ENCODE measurements around the gene CGGBP1.

Gene CGGBP1

DNA sequence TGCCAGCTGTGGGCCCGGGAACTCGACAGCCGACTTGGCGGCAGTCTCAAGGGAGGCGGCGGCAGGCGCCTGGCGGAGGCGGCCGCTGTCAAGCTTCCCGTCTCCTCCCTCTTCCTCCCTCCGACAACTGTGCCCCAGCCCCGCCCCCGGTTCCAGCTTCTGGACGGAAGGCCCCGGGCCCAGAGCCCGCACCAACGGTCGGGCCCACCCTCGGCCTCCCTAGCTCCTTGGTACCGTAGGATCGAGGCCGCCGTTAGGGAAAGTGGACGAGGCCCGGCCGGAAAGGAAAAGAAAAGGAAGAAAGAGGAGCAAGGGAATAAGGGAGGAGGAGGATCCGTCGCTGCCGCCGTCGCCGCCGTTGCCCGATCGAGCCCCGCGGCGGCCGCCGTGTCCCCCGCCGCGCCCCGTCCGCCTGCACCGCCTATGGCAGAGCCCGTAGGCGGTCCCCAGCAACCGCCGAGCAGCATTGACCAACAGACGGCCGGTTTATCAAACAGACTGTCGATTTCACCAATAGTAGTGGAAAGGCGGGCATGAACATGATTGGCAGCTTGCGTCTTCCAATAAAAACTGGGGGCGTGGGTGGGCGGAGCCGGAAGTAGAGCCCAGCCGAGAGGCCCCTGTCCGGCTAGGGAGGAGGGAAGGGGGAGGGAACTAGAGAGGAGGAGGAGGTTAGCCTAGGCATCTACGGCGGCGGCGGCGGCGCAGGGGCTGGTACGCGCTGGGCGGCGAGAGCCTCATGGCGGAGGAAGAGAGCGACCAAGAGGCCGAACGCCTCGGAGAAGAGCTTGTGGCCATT lies at the start of gene CGGBP1, which contains the start of gene ZNF654:
CGGBP1 (minus strand) TSS at position 425 of the 799 bp plus-strand sequence. CDS start 3,029 bp downstream, outside the sequence.
ZNF654 (plus strand) TSS at position 675 of the 799 bp plus-strand sequence; CDS start at position 740, 65 bp downstream.
- peak; percentile 97 for DNase-seq (ENCODE audit: low spot score)

GRCh38 chr3:88105325-88105724 lies 46.5 kb upstream of the CGGBP1 start:
- no peak for DNase-seq (ENCODE audit: low spot score)

DNA sequence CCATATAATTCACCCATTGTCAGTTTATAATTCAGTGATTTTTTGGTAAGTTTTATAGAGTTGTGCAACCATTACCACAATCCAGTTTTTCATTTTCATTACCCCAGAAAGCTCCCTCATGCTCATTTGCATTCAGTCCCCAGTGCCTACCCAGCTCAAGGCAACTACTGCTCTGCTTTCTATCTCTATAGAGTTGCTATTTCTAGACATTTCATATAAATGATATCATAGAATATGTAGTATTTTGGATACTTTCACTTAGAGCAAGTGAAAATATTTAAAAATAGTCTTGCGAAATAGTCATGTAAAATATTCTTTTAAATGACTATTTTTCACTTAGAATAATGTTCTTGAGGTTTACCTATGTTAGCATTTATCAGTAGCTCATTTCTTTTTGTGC lies 42.3 kb upstream of the CGGBP1 start:
- DNase-seq (ENCODE audit: low spot score) = no peak

DNA sequence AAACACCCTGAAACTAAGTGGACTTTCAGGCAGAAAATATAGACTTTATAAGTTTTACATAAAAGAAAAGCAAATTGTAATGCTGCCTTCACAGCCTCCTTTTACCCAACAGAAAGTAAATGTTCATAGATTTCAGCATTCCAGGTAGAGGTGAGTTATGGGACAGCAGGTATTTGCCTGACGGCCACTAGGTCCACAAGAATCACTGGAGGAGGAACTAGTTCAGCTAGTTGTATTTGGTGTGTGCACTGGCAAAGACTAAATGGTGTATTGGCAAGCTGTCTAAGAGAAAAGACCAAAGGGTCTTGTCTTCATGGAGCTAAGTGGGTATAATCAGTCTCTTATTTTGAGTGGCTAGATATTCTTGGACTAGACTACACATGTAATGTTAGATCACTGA lies 34.5 kb upstream of the CGGBP1 start:
- no peak for DNase-seq (ENCODE audit: low spot score)

DNA sequence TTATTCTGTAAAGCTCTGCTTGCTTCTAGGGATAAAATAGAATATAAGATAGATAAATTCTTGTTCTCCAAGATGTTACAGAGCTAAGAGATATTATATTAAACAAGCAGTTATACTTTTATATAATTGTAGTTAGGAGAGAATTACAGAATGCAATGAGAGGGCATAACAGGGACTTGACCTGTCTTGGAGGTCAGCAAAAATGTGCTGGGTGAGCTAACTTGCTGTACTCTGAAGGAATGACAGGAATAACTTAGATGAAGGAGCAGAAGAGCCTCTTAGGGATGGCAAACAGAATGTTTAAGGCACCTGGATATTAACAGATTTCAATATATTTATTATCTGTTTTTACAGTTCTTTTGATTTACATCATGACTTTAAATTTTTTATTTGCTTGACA lies 33.5 kb upstream of the CGGBP1 start:
- DNase-seq (ENCODE audit: low spot score) = no peak

DNA sequence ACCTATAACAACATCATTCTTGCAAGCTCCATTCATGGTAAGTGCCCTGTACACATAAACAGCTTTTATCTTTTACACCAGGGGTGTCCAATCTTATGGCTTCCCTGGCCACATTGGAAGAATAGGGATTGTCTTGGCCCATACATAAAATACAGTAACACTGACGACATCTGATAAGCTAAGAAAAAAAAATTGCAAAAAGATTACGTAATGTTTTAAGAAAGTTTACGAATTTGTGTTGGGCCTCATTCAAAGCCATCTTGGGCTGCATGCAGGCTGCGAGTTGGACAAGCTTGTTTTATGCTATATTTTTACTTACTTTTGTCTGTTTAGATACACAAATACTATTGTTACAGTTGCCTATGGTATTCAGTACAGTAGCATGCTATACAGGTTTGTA lies 31.9 kb upstream of the CGGBP1 start:
- DNase-seq (ENCODE audit: low spot score) = no peak

- DNase-seq (ENCODE audit: low spot score) = no peak
Measured at GRCh38 chr3:88084097-88084501, 25.3 kb upstream of the CGGBP1 start.

GRCh38 chr3:88082854-88083253 lies 24.0 kb upstream of the CGGBP1 start:
- no peak for DNase-seq (ENCODE audit: low spot score)

- DNase-seq (ENCODE audit: low spot score) = no peak
Measured at GRCh38 chr3:88078932-88079331, 20.1 kb upstream of the CGGBP1 start.

GRCh38 chr3:88076712-88077111 lies 17.9 kb upstream of the CGGBP1 start:
- DNase-seq (ENCODE audit: low spot score) = no peak

GRCh38 chr3:88075497-88075896 lies 16.7 kb upstream of the CGGBP1 start:
- no peak for DNase-seq (ENCODE audit: low spot score)

DNA sequence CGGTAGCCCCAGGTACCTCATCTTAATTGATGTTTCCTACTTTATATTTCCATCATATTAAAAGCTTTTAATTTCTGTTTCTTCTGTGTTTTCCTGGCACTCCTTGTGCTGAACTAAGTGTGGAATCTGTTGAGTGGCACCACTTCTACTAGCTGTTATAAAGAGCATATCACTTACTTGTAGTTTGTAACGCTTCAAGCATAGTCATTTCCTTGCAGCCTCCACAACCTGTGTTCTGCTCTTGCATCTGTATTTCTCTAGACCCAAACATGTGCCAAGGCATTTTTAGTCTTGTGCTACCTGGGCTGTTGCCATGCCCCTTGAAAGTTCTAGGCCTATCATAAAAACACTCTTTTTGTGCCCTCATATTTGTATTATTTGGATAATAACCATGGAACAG lies 16.3 kb upstream of the CGGBP1 start:
- no peak for DNase-seq (ENCODE audit: low spot score)

- DNase-seq (ENCODE audit: low spot score) = no peak
Measured at GRCh38 chr3:88061746-88062145, 2.9 kb upstream of the CGGBP1 start.

- peak; percentile 9 for DNase-seq (ENCODE audit: low spot score)
Measured at GRCh38 chr3:88059380-88060170, 770 bp upstream of the CGGBP1 start.

- no peak for DNase-seq (ENCODE audit: low spot score)
Measured at GRCh38 chr3:88058306-88058580, 562 bp downstream of the CGGBP1 start.

DNA sequence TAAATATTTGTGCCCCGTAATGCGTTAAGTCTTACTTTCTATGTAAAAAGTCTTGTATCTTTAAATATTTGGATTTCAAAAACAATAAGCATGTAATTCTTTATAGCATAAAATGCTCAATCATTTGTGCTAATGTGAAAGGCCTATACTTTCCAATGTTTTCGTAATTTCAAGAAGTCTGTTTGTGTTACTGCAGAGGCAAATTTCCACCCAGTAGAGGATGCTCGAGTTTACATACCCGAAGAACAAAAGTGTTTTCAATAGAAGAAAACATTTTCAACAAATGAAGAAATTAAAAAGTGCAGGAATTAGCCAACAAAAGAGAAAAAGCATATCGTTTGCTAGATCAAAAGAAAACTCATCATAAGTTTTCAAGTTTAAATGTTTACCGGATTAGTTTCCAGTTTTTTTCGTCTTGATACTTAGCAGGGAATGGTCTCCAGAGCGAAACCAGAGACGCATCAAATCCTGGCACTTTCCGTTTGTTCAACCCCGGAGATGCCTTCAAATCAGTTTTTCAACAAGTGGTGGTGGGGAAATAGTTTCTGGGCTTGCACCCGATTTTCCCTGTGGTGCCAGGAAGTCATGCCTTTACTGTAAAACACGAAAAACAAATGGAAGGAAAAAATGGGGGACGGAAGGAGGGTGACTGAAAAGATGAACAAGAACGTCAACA lies 1.0 kb downstream of the CGGBP1 start:
- peak; percentile 4 for DNase-seq (ENCODE audit: low spot score)

GRCh38 chr3:88046766-88047165 lies 12.0 kb downstream of the CGGBP1 start:
- DNase-seq (ENCODE audit: low spot score) = no peak

GRCh38 chr3:88044411-88044810 lies 14.4 kb downstream of the CGGBP1 start:
- no peak for DNase-seq (ENCODE audit: low spot score)

GRCh38 chr3:88041005-88041404 lies 17.8 kb downstream of the CGGBP1 start:
- DNase-seq (ENCODE audit: low spot score) = no peak

- DNase-seq (ENCODE audit: low spot score) = no peak
Measured at GRCh38 chr3:88040529-88040928, 18.3 kb downstream of the CGGBP1 start.

DNA sequence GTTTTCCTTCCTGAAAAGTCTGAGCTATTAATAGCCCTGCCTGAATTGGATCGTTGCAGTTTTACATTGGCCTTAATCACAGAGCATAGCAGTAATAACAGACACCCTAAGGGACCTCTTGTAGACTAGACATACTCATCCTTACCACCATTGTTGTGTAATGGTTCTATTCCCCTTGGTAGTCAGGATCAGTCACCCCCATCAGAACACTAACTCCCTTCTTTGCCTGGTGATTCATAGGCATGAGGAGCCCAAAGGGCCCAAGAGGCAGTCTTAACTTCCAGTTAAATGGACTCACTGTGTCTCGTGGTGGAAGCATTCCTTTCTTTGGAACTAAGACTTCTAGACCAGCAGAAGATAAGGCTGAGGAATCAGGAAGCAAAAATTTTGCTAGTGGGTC lies 20.2 kb downstream of the CGGBP1 start:
- DNase-seq (ENCODE audit: low spot score) = peak; percentile 45

DNA sequence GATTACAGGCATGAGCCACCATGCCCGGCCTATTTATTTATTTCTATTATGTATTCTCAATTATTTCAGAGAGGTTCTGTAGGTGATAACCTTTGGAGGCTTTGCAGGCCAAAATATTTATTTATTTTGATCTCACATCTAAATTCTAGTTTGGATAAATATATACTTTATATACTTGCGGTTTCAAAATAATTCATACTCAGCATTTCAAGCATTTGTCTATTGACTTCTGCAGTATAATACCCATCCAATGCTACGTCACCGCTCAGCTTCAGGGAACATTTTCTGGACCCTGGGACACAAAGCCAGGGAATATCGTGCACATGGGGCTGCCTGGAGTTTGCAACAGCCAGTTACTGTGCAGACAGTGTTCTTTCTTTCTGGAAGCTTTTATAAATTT lies 22.6 kb downstream of the CGGBP1 start:
- DNase-seq (ENCODE audit: low spot score) = no peak
